B cell (primary cell): ENCODE results near the gene SLU7.
A peak's percentile ranks its signal among the peaks of the same experiment; 100 is the strongest.

ENCODE experiments used
- CTCF ChIP-seq: fragments of 200-600 bp; IDR thresholded peaks from one replicate; pipeline ENCODE4 v1.8.0; 2022; ENCODE audit warnings: antibody characterized with exemption, mild to moderate bottlenecking
- EZH2 ChIP-seq: IDR thresholded peaks from 2 replicates; pipeline ENCODE4 v1.6.1; 2012; ENCODE audit warnings: borderline replicate concordance, low read depth, mild to moderate bottlenecking, moderate library complexity, low read length; ENCODE audit not compliant: insufficient read depth, poor library complexity, severe bottlenecking

- TF ChIP-seq CTCF (peak; percentile 58), EZH2 (no peak)
Measured at GRCh38 chr5:160390787-160391696, 27.8 kb downstream of the SLU7 start.
